Activated T-cell treated with anti-CD3 and anti-CD28 coated beads, Interleukin-2, amount 50 U/mL, for 1 hour (primary cell): ENCODE measurements around the gene C6orf120.
A peak's percentile ranks its signal among the peaks of the same experiment; 100 is the strongest.

Source experiments
- DNase-seq: peaks from one replicate; pipeline ENCODE4 v3.0.0-alpha.2; 2020

Gene C6orf120

DNA sequence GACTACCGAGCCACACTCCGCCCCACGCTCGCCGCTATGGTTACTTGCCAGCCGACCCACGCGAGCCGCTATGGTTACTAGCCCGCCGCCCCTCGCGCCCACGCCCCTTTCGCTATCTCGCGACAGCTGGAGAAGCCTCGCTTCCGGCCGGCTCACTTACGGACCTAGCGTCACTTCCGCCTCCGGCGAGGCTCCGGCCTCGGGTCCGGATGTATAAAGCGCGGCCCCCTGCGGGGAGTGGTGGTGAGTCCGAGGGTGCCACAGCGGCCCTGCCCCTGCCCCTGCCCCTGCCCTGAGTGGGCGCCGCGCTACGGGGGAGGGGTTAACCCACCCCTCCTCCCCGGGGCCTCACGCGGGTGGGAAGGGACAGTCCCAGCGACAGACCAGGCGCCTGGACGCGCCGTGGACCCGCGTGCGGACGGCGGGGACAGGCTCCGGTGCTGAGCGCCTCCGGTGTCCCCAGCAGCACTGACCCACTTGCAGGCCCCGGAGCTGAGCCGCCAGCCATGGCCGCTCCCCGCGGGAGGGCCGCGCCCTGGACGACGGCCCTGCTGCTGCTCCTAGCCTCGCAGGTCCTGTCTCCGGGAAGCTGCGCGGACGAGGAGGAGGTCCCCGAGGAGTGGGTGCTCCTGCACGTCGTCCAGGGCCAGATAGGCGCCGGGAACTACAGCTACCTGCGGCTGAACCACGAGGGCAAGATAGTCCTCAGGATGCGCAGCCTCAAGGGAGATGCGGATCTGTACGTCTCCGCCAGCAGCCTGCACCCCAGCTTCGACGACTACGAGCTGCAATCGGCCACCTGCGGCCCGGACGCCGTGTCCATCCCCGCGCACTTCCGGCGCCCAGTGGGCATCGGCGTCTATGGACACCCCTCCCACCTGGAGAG is at the start of gene C6orf120, which contains the start of gene WDR27:
Gene C6orf120, plus strand, starts transcription at position 173 of the 886 bp plus-strand sequence. Its CDS starts 334 bp downstream, at position 507.
Gene WDR27, minus strand, starts transcription at position 76 of the 886 bp plus-strand sequence. CDS start 13,024 bp downstream, outside the sequence.
- peak; percentile 96 for DNase-seq

- no peak for DNase-seq
Measured at GRCh38 chr6:169652896-169653295, 49.0 kb upstream of the C6orf120 start.

DNA sequence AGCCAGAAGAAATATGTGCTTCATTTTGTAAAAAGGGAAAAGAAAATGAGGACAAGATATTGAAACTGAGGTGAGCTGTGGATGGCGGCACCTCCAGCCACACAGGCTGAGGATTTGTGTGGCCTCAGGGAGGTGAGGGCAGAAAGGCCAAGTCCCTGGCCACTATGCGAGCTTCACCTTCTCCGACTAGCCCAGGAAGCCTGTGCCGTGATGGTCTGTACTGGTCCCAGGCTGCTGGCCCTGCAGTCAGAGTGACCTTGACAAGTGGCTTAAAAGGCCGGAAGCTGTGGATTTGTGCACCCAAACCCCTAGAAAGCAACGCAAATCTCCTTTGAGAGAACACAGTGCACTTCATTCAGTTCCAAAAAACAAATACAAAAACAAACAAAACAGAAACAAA is 48.2 kb upstream of the C6orf120 start:
- no peak for DNase-seq

- DNase-seq = peak; percentile 77
Measured at GRCh38 chr6:169654598-169655391, 47.1 kb upstream of the C6orf120 start.

GRCh38 chr6:169656546-169657283 is 45.2 kb upstream of the C6orf120 start:
- no peak for DNase-seq

- DNase-seq = no peak
Measured at GRCh38 chr6:169657284-169657610, 44.7 kb upstream of the C6orf120 start.

DNA sequence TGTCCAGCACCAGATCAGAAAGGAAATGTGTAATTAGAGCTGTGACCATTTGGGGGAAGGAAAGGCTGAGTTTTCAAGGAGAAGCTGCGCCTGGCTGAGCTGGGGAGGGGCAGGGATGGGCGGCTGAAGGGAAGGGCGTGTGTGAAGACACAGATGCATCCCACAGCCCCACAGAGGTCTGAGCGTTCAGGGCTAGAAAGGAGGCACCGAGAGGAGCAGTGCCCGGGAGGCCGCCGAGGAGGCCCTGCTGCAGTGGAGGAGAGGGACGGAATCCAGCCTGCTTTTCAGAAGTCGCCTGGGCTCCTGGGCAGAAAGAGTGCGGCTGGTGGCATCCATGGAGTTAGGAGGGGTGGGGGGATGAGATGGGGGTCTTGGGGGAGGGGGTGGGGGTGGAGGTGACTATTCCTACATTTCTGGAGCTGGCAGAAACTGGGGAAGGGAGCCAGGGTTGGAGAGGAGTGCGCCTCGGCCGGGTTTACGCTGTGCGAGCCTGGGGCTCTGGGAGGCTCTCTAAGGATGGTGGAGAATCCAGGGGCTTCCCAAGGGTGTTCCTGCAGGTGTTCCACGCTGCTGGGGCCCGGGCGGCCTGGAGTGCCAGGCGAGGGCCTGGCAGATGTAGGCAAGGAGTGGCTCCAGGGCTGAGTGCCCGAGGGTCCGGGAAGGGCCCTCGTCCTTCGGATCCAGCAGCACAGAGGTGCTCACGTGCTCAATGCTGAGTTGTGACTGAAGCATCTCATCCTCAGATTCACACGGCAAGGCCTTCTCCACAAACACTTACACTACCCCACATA is 41.9 kb upstream of the C6orf120 start:
- no peak for DNase-seq

DNA sequence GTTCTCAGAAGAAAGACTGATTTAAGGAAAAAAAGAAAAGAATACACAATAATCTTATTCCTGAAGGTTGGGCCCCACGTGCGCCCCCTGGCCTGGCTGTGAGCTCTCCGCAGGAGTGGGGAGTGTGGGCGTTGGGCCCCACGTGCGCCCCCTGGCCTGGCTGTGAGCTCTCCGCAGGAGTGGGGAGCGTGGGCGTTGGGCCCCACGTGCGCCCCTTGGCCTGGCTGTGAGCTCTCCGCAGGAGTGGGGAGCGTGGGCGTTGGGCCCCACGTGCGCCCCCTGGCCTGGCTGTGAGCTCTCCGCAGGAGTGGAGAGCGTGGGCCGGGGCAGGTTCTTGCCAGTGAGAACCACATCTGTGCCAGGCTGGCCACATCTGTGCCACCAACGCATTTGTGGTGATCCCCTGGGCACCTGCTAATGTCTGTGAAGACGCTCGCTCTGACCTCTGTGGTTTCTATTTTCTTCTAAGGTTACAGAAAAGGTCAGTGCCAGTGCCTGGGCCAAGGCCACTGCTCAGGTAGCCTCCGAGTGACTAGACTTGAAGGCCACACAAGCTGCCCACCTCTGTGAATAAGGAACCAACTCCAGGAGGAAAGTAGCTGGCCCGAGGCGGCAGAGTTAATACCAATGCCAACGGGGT is 41.1 kb upstream of the C6orf120 start:
- no peak for DNase-seq

- DNase-seq = no peak
Measured at GRCh38 chr6:169661391-169661756, 40.6 kb upstream of the C6orf120 start.

GRCh38 chr6:169663468-169663867 is 38.5 kb upstream of the C6orf120 start:
- no peak for DNase-seq

DNA sequence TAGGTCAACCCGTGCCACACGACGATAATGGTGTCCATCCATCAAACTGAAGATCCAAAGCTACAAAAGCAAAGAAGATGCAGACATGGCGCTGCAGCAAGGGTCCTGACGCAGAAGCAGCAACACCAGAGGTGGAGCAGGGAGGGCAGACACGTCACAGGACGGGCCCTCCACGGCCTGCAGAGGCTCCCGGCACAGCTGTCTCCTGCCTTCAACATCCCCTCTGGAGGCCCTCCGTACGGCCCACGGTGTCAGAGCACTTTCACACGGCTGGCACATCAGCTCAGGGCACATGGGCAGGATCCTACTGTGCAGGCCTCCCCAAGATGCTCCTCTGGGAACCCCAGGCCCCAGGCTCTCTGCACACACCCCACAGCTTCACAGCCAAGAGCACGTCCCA is 37.7 kb upstream of the C6orf120 start:
- no peak for DNase-seq

GRCh38 chr6:169665289-169665688 is 36.6 kb upstream of the C6orf120 start:
- DNase-seq = no peak

DNA sequence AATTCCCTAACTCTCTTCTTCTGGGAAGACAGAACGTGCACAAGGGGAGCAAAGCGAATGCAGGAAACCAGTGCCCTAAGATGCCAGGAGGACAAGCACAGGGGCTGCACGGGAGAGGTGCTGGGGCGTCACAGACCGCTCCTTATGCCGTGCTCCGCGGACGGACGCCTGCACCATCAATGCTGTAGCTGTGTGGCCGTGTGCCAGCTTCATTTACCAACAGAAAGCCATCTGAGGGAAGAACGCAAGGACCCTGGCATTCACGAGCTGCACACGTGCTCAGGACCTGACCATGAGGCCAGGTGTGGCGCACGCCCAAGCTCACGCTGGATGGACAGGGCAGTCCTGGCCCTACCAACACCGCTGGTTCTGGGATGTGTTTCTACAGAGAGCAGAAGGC is 35.5 kb upstream of the C6orf120 start:
- no peak for DNase-seq

DNA sequence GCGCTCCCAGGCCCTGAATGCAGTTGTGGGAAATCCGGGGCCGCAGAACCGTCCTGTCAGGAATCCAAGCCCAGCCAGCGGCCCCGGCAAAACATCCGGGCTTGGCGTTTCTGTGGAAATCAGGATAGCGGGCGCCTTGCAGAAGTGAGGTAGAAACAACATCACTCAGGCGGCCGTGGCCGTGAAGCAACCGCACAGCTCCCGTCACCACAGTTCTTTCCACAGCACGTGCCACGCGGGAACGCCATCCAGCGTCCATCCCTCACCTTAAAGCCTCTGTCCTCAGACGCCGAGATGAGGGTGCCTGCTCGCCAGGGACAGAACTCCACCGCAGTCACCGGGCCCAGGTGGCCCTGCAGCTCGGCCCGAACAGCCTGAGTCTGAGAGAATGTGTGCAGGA is 34.2 kb upstream of the C6orf120 start:
- no peak for DNase-seq

GRCh38 chr6:169668203-169668847 is 33.6 kb upstream of the C6orf120 start:
- DNase-seq = no peak

DNA sequence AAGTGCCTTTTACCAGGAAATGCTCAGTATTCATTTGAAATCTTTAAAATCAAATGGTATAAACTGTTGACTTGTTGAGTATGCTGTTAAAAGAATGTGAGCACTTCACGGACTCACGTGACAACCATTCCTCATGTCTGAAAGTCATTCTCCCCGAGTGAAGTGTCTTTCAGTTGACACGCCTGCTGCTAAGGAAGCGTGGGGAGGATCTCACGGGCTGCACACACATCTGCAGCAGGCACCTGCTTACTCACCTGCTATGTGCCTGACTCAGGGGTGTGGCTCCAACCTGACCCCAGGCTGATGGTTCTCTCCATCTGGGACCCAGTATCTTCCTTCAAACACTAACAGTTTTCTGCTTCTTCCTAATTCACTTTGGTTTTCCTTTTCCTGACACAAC is 32.8 kb upstream of the C6orf120 start:
- DNase-seq = no peak

DNA sequence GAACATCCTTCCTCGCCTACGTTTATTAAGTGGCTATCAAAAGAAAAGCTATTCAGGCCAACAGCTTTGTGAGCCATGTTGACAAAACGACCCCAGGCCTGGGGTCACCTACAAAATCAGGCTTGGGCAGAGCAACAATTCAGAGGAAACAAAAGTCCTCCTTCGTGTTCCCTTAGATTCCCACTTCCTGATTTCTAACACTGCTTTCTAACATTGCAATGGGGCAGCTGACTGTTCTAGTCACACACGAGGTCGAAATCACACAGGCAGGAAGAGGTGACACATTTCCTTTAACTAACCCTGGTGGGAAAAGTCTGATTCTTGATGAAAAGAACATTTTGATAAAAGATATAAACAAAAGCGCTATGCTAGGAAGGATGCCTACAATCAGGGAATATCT is 32.0 kb upstream of the C6orf120 start:
- DNase-seq = no peak

- DNase-seq = no peak
Measured at GRCh38 chr6:169671563-169671962, 30.4 kb upstream of the C6orf120 start.

- DNase-seq = no peak
Measured at GRCh38 chr6:169675011-169675410, 26.9 kb upstream of the C6orf120 start.

DNA sequence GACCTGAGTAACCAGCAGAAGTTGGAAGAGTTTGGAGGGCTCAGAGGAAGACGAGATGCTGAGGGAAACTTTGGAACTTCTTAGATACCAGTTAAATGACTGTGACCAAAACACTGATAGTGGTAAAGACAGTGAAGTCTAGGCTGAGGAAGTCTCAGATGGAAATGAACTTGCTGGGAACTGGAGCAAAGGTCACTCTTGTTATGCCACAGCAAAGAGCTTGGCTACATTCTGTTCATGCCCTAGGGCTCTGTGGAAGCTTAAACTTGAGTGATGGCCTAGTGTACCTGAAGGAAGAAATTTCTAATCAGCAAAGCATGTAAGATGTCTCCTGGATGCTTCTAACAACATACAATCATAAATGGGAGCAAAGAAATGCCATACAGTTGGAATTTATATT is 24.8 kb upstream of the C6orf120 start:
- DNase-seq = no peak

GRCh38 chr6:169678342-169678741 is 23.6 kb upstream of the C6orf120 start:
- DNase-seq = no peak
